Gastrocnemius medialis (tissue), 4 donors: Measurements from ENCODE around the gene WNT9B.

Experiments used
- POLR2A ChIP-seq, 2 donors: fragments of 450-650 bp; IDR thresholded peaks; one replicate each; pipeline ENCODE4 v1.6.1; 2017; ENCODE audit warnings: antibody characterized with exemption in 2 of 2, mild to moderate bottlenecking in 2 of 2, moderate library complexity in 2 of 2
- TF ChIP-seq, protein P1 (sequence below), 5 experiments: fragments of 450-650 bp in 3 of 5; fragments of 200-600 bp in 2 of 5; sonication (generic) in 2 of 5; IDR thresholded peaks in 4 of 5; conservative IDR thresholded peaks in 1 of 5; 1 replicate in 4 of 5; 2 replicates in 1 of 5; pipeline ENCODE4 v1.5.1; 2016 to 2019; ENCODE audit warnings: antibody characterized with exemption in 5 of 5, mild to moderate bottlenecking in 3 of 5, moderate library complexity in 3 of 5

DNA sequence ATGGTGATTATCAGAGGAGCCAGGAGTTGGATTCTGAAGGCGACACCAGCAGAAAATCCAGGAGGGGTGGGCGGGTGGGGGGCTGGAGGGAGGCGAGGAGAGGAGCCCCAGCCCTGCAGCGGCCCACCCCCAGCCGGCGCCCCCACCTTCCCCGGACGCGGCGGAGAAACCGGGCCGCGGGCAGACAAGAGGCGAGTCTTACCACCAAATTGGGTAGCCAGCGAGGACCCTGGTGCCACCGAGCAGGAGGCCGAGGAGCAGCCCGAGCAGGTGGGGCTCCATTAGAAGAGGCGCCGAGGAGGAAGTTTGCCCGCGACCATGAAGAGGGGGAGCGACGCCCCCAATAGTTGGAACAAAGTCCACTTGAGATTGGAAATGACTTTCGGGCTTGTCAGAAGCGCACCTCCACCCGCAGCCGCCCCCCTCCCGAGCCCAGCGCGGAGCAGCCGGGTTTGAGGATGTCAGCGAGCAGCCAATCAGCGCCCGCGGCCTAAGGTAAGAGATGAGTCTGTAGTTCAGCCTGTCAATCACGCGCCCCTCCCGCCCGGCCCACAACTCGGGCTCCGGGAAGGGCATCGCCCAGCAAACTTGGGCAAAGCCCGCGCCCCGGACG is 33.0 kb upstream of the WNT9B start, which contains the start of gene WNT3:
- TF ChIP-seq POLR2A (IDR thresholded peaks at IDR 0.05): no peak
- TF ChIP-seq, protein P1, sequence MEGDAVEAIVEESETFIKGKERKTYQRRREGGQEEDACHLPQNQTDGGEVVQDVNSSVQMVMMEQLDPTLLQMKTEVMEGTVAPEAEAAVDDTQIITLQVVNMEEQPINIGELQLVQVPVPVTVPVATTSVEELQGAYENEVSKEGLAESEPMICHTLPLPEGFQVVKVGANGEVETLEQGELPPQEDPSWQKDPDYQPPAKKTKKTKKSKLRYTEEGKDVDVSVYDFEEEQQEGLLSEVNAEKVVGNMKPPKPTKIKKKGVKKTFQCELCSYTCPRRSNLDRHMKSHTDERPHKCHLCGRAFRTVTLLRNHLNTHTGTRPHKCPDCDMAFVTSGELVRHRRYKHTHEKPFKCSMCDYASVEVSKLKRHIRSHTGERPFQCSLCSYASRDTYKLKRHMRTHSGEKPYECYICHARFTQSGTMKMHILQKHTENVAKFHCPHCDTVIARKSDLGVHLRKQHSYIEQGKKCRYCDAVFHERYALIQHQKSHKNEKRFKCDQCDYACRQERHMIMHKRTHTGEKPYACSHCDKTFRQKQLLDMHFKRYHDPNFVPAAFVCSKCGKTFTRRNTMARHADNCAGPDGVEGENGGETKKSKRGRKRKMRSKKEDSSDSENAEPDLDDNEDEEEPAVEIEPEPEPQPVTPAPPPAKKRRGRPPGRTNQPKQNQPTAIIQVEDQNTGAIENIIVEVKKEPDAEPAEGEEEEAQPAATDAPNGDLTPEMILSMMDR (IDR thresholded peaks at IDR 0.05 in 4 of 5, conservative IDR thresholded peaks at IDR 0.05 in 1 of 5): no peak
